COLO668 (cell line): ENCODE data around the gene DBT.
"Not testable (repeated sequence)": the region's sequence is repeated elsewhere in the genome, so short reads cannot be mapped to it uniquely, and the experiment has no call there.

Source experiments
- DNase-seq: peaks from one replicate; lab custom pipeline; 2025; ENCODE audit not compliant: unreplicated experiment; lab: John Stamatoyannopoulos, UW

The DBT gene

DNA sequence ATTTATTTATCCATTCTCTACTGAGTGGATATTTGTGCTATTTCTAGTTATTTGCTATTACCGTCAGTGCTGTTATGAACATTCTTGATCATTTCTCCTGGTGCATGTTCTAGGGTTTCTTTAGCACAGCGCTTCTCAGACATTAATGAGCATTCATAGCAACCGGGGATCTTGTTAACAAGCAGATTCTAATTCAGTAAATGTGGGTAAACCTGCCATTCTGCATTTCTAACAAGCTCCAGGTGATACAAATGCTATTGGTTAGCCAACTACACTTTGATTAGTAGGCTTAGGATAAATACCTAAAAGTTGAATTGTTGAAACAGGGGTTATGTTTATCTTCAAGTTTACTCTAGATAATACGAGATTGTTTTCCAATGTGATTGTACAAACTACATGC, 3.3 kb upstream of the DBT start:
- no peak for DNase-seq

DNA sequence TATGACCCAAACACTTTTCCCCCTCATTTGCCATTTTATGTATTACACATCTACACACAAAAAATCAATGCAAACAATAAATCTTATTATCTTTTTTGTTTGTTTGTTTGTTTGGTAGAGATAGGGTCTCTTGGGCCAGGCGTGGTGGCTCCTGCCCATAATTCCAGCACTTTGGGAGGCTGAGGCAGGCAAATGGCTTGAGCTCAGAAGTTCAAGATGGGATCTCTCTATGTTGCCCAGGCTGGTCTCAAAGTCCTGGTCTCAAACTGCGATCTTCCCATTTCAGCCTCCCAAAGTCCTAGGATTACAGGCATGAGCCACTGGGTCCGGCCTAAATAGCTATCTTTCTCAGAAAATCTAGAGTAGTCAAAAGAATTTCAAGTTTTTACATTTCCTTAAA, 1.2 kb upstream of the DBT start:
- DNase-seq, result no peak

DNA sequence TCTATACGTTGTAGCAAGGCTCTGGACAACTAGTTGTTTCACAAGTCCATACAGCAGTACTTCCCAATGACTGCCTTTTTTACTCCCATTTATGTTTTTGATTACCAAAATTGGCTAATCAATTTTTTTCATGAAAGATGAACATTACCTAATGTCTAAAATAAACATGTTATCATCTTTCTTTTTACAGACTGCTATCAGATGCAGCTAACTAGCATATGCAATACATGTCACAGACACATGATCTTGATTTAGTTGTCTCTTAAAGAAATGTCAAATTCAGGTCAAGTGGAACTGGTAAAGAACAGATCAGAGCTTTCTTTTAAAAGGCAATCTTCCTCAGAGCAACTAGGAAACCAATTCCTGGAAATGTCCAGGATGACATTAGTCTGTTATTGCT, 630 bp upstream of the DBT start:
- DNase-seq, result no peak

DNA sequence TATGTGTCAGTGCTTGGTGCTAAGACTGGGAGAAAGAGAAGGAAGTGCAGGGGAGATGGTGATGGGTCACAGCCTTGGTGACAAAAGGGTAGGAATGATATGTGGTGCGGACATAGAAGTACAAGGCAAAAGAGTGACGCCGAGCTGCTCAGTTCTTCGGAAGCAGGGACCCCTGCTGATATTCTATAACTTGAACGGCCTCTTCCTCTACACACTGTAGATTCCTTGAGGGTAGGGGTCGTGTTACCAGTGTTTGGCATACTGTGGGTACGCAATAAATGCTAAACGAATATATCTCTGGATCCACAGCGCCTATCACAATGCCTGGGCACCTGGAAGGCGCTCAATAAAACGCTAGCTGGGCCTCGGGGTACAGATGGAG, 488 bp downstream of the DBT start:
- DNase-seq, result no peak

DNA sequence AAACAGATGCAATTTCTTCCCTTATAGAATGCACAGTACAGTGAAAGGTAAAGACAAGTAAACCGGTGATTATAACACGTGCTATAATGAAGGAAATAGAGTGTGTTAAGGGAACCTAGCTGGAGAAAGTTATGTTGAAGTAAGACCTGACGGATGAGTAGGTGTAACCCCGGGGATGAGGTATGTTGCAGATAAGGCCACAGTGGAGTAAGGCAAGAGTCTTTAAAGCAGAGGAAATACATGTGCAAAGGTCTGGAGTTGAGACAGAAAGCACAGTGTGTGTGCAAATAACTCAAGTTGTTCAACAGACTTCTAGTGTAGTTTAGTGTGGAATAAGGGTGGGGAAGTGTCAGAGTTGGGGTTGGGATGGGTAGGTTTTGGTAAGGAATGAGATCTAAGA, 2.9 kb downstream of the DBT start:
- no peak for DNase-seq

DNA sequence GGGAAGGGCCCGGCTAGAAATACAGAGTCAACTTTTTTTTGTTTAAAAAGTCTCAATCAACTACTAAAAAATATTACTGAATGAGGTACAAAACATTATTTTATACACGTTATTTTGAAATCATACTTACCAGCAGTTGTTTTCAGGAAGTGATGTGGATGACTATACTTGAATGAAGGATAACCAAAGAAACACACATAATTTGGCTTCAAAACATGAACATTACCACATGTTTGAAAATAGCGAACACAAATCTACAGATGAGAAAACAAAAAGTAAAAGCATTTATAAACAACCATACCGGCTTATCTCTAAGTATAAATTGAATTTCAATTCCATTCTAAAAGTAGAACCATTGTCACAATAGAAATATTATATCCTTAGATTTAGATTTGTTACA, 9.0 kb downstream of the DBT start:
- no peak for DNase-seq

DNA sequence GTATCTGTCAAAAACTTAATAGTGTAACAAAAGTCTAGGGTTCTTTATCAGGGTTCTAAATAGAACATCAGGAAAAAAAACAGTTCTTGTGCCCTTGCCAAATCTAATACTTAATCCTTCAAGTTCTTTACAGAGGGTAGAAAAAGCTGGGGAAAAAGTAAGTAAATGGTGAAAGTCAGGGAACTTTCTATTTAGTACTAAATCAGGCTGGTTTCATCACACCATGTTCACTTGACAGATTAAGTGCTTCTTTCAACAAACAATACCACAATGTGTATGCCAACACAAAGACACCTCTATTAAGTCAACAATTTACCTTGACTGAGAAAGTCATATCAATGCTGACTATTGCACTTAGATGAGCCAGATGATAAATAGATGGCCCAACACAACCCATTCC, 9.7 kb downstream of the DBT start:
- no peak for DNase-seq

DNA sequence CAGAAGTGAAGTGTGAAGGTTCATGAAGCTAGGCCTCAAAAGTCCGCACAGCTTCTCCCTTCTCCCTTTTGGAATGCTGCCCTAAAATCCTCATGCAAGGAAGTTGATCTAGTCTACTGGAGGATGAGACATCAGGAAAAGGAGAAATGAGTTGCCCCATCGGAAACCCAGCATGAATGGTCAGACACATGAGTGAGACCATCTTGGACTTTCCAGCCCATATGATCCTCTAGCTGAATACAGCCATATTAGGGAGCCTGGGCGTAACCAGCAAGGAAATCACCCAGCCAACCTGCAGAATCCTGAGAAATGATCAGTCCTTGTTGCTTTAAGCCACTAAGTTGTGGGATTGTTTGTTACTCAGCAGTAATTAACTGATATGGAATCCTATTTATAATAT, 12.5 kb downstream of the DBT start:
- no peak for DNase-seq

DNA sequence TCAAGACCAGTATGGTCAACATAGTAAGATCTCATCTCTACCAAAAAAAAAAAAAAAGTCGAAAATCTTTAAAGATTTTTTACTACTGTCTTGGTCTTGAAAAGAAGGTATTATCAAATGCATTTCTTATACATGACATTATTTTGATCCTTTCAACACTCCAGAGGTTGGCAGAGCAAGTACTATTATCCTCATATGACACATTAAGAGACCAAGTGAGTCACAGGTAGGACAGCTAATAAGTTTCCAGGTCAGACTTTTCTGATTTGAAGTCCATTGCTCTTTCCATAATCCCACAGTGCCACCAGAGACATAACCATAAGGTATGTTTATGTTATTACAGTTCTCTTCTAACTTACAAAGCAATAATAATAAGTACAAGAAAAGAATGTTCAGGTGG, 15.2 kb downstream of the DBT start:
- DNase-seq, result no peak

DNA sequence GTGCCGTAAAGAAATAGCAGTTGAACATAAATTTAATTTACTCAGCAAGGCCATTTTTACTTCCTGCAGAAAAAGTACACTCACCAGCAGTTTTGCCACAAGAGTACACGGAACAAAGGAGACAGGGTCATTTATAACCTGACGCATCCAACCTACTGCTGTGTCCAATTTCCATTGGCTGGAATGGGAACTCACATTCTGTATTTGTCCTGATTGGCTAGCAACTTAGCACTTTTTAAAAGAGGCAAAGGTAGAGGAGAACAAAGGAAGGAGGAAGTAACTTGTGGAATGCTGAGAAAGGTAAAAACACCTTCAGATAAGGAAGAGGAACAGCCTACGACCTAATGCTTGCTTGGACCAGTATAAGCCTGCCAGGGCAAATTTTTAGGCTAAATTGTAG, 16.1 kb downstream of the DBT start:
- DNase-seq, result not testable (repeated sequence)

DNA sequence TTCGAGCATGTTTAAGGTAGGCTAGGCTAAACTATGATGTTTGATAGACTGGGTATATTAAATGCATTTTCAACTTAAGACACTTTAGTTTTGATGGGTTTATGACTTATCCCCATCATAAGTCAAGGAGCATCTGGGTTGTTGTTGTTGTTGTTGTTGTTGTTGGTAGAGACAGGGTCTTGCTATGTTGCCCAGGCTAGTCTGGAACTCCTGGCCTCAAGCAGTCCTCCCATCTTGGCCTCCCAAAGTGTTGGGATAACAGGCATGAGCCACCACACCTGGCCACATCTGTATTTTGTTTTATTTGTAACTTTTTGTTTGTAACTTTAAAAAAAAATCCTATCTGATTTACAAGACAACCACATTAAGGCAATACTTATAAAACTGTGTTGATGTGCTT, 17.5 kb downstream of the DBT start:
- no peak for DNase-seq

DNA sequence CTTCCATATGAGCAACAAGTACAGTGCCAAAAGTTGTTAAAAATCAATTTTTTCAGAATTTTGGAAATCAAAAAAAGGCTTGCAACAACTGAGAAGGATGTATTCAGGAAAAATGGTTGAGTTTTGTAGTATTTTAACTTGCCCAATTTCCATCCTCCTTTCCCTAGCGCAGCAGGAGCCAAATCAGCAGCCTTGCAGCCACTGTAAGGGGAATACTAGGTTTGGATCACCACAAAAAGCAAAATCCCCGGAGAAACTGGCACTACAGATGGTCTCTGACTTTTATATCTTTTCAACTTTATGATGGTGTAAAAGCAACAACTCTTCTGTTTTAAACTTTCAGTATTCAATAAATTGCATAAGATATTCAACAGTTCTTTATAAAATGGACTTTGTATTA, 17.9 kb downstream of the DBT start:
- DNase-seq, result no peak

DNA sequence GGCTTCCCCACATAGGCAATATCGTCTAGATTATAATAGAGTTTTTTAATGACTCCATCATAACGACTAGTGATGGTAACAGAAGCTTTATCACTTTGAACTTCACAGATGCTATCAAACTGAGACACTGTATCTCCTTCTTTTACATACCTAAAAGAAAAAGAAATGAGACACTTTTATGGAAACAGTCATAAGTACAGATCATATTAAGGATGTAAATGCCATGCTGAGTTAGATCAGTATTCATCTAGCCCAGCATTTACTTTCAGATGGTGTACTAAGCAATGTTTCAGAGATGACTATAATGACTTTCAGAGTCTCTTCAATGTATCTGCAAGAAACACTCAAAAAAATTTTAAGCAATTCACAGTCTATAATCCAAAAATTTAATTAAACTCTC, 18.9 kb downstream of the DBT start:
- DNase-seq, result no peak

DNA sequence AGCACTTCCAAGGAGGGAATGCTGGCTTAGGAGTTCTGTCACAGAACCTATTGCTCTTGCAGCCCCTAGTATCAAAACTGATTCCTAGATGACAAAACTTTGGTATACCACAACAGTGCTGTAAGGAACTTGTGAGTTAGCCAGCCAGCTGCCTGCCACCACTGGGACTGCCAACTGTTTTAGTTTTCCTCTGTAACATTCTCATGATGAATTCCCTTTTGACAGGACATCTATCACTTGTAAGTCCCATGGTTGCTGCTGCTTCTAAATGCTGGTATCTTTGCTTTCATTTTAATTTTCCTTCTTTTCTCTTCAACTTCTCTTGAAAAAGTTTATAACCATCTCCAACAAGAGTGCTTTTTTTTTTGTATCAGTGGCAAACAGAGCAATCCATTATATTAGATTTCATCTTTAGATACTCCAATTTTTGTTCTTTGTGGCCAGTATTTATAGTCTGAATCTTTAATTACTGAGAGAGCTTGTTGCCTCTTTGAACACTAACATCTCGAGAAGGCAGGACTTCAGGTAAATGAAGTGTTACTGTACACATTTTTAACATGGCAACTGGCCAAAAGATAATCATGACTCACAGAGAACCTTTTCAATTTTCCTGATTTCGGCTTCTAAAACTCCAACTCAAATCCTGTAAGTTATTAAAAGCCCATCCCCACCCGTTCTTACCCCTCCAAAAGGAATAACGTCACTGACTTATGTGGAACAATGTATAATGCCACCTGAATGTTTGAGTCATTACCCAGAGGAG, 19.8 kb downstream of the DBT start:
- no peak for DNase-seq

DNA sequence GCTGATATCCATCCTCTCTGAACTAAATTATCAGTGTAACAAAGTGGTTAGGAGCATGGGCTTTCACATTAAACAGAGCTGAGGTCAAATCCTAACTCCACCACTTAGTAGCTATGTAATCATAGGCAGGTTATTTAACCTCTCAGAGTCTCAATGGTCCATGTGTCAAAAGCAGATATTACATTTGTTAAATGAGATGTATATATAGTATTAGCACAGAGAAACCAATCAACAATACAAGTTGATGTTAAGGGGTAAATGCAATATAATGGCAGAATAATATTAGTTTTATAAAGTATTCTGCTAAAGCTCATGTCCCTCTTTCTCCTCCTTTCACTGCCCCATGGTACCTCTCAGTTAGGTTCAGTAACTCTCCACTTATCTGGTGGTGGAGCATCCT, 27.2 kb downstream of the DBT start:
- DNase-seq, result no peak

DNA sequence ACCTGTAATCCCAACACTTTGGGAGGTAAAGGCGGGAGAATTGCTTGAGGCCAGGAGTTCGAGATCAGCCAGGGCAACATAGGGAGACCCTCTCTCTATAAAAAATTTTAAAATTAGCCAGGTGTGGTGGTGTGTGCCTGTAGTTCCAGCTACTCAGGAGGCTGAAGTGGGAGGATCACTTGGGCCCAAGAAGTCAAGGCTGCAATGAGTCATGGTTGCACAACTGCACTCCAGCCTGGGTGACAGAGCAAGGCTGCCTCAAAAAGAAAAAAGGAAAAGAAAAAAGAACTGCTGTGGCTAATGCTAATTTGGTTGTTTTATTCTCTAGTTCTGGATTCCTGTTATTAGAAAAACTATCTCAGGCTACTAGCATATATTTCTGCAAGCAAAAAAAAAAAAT, 29.8 kb downstream of the DBT start:
- no peak for DNase-seq

DNA sequence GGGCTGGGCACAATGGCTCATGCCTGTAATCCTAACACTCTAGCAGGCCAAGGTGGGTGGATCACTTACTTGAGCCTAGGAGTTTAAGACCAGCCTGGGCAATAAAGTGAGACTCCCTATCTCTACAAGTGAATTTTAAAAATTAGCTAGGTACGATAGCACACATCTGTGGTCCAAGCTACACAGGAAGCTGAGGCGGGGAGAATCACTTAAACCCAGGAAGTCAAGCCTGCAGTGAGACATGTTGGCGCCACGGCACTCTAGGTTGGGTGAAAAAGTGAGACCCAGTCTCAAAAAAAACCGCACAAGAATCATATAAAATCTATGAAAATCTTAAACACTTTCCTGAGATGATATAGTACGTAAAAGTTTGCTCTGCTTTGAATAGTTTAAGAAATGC, 30.2 kb downstream of the DBT start:
- no peak for DNase-seq

DNA sequence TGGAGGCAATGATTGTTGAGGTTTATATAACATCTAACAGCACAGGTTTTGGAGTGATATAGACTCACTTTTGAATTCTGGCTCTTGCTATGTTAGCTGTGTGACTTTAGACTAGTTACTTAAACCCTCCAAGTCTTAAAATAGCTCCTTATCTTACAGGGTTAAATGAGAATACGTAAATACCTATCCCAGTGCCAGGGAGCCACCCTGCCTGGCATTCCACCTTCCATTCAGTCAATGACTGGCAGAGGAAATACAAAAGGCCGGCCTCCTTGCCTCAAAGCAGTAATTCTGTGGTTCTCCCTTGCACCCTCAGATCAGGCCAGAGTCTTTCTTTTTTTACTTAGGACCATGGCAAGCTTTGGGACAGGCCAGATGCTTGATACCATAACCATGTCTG, 31.8 kb downstream of the DBT start:
- no peak for DNase-seq

DNA sequence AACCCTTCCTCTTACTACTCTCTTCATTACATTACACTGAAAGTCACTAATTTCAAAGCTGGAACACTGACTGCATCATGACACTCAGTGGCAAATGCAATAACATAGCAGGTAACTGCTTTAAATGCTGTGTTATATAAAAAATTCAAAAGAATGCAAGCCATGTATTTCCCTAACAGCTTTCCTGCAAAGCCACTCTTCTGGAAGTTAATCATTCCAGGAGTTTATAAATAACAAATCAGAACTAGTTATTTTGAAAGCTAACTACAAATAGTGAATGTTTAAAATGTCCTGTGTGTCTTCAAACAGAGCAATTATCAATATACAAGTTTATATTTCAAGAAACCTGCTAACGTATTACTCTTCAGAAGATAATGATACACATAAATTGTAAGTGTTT, 34.5 kb downstream of the DBT start:
- no peak for DNase-seq

DNA sequence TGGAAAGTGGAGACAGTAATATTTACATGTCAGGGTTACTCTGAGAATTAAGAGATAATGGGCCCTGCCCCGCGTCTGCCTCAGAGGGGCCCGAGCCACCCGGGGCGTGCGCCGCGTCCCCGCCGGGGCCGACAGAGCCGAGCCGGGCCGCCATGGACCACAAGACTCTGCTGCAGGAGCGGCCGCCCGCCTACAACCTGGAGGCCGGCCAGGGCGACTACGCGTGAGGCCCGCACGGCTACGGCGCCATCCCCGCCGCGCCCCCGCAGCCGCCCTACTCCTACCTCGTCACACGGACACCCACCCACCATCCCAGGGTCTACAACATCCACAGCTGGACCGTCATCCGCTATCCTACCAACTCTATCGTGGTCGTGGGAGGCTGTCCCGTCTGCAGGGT, 36.5 kb downstream of the DBT start:
- no peak for DNase-seq

DNA sequence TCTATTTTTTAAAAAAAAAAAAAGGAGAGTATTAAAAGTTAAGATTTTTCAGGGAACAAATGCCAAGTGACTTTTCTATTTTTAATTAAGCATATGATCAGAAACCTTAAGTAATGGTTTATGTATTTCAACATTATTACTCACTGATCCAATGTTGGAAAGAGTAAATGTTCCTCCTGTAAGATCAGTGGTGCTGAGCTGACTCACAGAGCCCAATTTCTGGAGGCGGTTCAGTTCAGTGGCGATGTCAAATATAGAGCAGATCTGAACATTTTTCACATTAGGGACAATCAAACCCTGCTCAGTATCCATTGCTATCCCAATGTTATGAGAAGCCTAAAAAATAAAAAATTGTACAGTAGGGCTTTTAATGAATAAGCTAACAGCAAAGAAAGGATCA, 43.3 kb downstream of the DBT start:
- DNase-seq, result no peak

DNA sequence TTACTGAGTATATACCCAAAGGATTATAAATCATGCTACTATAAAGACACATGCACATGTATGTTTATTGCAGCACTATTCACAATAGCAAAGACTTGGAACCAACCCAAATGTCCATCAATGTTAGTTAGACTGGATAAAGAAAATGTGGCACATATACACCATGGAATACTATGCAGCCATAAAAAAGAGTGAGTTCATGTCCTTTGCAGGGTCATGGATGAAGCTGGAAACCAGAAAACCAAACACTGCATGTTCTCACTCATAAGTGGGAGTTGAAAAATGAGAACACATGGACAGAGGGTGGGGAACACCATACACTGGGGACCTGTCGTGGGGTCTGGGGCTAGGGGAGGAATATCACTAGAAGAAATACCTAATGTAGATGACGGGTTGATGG, 44.0 kb downstream of the DBT start:
- DNase-seq, result not testable (repeated sequence)

DNA sequence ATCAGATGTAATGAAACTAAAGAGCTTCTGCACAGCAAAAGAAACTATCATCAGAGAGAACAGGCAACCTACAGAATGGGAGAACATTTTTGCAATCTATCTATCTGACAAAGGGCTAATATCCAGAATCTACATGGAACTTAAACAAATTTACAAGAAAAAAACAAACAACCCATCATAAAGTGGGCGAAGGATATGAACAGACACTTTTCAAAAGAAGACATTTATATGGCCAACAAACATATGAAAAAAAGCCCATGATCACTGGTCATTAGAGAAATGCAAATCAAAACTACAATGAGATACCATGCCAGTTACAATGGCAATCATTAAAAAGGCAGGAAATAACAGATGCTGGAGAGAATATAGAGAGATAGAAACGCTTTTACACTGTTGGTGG, 44.5 kb downstream of the DBT start:
- DNase-seq, result not testable (repeated sequence)

DNA sequence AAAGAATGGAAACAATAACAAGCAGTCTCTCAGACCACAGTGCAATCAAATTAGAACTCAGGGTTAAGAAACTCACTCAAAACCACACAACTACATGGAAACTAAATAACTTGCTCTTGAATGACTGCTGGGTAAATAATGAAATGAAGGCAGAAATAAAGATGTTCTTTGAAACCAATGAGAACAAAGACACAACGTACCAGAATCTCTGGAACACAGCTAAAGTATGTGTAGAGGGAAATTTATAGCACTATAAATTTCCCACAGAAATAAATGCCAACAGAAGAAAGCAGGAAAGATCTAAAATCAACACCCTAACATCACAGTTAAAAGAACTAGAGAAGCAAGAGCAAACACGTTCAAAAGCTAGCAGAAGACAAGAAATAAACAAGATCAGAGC, 46.9 kb downstream of the DBT start:
- DNase-seq, result not testable (repeated sequence)
